Stimulated activated naive CD8-positive, alpha-beta T cell treated with anti-CD3 and anti-CD28 coated beads, Interleukin-15, Interleukin-2, amounts not matched to agents 100 U/mL and 50 U/mL, for 24 hours (primary cell): ENCODE results near the gene CATSPER4.
A peak's percentile ranks its signal among the peaks of the same experiment; 100 is the strongest.
"Not testable (repeated sequence)": the region's sequence is repeated elsewhere in the genome, so short reads cannot be mapped to it uniquely, and the experiment has no call there.

Experiments
- ATAC-seq: fragments of 150-1000 bp; cut with Tn5 transposase; one replicate; pipeline ENCODE4 v1.10.0; 2021
- DNase-seq: peaks from one replicate; pipeline ENCODE4 v3.0.0; 2021

The CATSPER4 gene

DNA sequence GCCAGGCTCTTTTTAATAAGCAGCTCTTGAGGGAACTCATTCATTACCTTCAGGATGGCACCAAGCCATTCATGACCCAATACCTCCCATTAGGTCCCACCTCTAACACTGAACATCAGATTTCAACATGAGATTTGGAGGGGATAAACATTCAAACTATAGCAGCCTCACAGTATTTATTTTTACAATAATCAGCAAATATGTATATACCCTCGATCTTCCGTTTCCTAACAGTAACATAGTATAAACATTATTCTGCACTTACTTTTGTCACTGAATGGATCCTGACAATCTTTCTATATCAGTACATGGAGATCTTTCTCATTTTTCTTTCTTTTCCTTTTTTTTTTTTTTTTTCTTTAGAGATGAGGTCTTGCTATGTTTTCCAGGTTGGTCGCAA is 5.4 kb downstream of the CATSPER4 start:
- ATAC-seq: no peak
- DNase-seq: no peak

DNA sequence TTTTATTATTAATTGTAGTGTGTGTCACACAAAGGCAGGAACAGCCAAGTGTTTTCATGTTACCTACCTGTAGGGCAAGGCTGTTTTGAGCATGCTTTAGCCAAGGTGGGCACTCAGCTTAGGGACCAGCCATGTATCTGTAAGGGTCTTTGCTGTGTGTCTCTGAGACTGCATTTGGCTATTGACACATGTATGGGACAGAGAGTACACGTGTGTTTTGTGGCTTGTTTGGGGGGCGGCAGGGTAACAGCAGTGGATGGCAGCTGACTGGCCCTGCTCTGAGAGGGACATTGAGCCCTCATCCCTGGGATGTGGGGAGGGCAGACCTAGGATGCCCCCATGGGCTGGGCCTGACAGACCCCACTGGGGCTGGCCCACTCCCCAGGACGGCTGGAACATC is 6.9 kb downstream of the CATSPER4 start:
- ATAC-seq (no peak), DNase-seq (no peak)

DNA sequence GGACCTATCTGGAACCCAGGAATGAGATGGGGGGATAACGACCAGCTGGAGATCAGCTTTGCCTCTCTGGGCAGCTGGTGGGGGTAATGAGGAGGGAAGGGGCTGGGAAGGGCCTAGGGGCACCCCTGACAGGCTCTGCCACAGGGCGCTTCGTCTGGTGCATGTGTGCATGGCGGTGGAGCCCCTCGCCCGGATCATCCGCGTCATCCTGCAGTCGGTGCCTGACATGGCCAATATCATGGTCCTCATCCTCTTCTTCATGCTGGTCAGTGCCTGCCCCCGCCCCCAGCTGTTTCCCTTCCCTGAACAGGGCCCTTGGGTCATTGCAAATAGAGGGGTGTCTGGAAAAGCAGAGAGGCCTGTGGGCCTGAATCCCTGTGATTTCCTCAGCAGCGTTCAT is 7.4 kb downstream of the CATSPER4 start:
- no peak for ATAC-seq
- DNase-seq: no peak

DNA sequence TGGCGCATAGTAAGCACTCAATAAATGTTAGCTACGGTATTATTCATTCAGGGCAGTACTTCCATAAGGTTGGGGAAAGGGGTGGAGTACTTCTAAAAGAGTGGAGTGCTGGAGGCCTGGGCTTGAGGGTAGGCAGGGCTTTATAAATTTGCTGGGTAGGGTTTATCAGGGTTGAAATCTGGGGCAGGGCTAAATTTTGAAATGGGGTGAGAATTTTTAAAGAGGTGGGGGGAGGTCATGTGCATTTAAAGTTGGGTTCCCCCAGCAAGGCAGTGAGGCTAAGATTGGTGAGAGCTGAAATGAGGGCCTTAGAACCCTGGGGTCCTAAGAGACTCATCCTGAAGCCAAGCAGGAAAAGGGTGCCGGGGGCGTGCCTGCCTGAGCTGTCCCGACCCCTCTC is 10.0 kb downstream of the CATSPER4 start:
- ATAC-seq: no peak
- no peak for DNase-seq

DNA sequence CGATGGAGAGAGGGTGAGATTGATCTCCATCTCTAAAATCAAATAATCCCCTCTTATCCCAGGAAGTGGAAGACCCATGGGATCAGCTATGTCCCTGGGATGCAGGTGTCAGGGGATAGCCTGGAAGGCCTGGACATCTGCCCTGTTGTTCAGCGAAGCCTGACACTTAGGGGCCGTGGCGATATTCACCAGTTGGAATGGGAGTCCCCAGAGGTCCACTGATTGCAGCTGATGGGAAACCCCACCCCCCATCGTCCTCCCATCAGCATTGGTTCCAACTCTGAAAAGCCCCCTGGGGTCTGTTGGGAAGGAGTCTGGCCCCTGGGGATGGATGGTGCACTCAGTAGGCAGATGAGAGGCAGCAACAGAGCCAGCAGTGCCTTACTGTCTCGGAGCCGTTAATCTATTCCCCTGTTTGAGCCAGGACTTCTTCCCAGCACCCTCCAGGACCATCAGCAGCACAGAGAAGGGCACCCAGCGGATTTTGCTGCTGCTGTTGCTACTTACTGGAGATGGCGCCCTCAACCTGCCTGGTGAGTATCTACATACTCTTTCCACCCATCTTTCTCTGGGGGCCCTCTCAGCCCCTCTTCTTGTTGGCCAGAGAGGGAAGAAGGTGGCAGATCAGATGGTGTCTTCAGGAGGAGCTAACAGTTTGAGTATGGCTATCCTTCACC is 13.4 kb downstream of the CATSPER4 start:
- ATAC-seq (no peak), DNase-seq (no peak)

DNA sequence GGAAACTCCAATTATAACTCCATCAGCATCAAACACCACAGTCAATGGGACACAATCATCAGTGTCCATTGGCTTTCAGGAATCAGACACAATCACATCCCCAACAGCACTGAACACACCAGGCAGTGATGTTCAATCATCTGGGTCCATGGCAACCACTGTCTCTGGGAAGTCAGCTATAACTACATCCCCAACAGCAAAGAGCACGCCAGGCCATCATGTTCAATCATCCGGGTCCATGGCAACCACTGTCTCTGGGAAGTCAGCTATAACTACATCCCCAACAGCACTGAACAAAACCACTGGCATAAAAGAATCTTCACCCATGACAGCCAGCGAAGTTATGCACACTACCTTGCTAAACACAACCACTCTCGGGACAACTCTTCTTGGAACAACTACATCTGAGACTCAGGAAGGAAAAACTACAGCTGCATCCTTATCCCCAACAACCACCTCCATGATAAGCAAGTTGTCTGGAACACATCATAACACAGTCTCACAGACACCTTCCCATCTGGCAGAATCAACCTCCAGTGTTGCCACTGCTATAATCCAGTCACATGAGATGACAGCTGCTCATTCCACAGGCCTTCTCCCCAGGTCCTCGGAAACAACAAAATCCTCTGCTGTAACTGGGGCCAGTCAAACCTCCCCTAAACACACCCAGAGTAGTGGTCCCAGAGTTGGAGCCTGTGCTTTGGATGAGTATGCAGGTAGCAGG is 19.9 kb downstream of the CATSPER4 start:
- ATAC-seq (no peak), DNase-seq (no peak)

DNA sequence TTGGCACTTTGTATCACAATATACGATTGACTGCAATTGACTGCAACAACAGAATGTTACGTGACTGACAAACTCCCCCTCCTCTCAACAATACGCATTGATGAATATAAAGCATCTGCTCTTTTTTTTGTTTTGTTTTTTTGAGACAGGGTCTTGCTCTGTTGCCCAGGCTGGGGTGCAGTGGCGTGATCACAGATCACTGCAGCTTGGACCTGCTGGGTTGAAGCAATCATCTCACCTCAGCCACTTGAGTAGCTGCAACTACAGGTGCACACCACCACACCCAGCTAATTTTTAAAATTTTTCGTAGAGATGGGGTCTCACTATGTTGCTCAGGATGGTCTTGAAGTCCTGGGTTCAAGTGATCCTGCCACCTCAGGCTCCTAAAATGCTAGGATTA is 22.3 kb downstream of the CATSPER4 start:
- no peak for DNase-seq
- ATAC-seq: no peak

DNA sequence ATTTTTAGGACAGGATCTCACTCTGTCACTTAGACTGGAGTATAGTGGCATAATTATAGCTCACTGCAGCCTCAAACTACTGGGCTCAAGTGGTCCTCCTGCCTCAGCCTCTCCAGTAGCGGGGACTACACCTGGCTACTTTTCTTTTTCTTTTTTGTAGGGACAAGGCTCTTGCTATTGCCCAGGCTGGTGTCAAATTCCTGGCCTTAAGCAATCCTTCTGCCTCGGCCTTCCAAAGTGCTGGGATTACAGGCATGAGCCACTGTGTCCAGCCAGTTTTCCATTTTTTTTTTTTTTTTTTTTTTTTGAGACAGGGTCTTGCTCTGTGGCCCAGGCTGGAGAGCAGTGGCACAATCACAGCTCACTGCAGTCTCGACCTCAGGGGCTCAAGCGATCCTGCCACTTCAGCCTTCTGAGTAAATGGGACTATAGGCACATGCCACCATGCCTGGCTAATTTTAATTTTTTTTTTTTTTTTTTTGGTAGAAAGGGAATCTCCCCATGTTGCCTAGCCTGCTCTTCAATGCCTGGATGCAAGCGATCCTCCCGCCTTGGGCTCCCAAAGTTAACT is 23.0 kb downstream of the CATSPER4 start:
- DNase-seq: no peak
- ATAC-seq: no peak

DNA sequence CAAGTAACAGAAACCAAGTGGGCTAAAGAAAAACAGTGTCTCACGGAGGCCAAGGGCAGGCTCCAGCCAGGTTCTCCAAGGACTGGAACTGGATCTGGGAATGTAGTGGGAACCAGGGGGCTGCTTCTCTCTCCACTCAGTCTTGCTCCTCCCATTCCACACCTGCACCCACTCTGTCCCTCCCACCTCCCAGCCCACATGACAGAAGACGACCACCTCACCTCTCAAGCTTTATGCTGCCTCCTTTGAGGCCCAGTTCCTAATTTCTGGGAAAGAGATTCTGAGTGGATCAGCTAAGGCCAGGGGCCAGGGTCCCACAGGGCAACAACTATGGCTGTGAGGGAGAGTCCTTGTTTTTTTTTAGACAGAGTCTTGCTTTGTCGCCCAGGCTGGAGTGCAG is 24.8 kb downstream of the CATSPER4 start:
- ATAC-seq: no peak

DNA sequence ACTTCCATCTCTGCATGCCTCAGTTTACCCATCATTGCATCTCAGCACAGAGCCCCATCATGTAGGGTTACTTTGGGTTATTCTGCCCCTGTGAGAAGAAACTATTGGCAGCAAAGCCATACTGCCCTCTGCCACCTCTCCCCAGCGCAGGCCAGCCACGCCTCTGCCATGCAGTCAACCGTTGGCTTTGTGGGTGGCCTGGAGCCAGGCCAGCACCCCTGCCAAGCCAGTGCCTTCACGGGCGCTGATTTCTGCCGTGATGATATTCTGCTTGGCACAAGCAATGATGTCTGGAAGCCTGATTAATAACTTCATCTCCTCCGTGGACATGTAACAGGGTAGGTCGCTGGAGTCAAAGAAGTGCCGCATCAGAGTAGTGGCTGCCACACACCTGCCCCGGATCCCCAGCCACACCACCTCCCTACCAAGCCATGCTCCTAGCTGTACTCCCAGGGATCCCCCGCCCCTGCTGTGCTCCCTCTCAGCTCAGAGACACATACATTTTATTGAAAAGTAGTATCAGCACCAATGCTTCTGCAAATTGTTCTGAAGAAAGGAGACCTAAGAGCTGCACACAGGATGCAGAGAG is 28.6 kb downstream of the CATSPER4 start:
- DNase-seq: no peak
- no peak for ATAC-seq

More for the DNA sequence above, 24.8 kb downstream of the CATSPER4 start:
- no peak for DNase-seq

DNA sequence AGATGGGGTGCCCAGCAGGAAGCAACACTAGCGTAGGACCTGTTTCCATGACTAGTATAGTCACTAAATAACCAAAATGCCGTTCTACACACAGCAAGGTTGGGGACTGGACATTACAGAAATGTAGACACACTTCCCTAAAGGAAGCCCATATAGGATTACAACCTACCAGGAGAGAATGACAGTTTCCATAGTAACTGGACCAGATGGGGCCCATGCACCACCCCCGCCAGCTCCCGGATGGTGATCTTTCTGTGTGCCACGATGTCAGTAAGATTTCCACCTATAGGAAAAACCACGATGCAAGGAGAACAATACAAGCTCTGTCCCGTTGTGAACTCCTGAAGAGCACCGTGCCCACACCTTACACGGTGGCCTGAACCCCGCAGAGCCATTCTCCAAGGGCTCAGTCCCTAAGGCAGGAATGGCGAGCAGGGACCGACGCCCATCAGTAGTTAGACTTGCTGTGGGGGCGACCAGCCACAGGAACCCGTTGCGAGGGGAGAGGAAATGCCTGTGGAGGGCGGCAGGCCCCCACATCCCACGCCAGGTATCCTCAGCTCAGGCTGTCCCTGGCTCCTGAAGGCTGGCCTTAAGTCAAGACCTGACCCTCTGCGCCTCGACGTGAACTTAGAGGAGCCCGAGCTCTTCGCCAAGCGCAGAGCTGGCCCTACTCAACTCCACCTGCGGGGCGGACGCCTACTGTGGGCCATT is 30.0 kb downstream of the CATSPER4 start:
- ATAC-seq: no peak
- no peak for DNase-seq

DNA sequence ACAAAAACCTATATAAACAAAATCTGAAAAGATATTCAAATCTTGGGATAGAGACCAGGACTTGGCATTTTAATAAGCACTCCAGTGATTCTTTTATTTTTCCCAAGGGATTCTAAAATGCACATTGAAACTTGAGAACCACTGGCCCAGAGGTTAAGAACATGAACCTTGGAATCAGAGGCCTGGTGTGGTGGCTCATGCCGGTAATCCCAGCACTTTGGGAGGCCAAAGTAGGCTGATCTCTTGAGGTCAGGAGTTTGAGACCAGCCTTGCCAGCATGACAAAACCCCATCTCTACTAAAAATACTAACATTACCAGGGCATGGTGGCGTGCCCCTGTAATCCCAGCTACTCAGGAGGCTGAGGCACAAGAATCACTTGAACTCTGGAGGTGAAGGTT is 30.7 kb downstream of the CATSPER4 start:
- ATAC-seq (no peak), DNase-seq (no peak)

DNA sequence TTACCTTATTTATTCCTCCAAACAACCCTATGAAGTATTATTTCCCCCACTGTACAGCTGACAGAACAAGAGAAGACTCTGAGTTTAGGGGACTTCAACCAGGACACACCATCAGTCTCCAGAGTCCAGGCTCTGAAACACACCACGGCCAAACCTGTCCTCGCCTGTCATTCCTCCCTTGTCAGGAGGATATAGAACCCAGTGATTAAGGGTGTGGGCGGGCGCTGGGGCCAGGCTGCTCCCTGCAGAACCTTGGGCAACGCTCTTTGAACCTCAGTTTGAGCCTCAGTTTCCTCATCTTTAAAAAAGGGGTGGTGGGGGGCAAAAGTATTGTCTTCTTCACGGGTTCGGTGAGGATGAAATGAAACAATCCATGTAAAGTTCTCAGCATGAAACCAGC is 34.2 kb downstream of the CATSPER4 start:
- ATAC-seq: no peak

DNA sequence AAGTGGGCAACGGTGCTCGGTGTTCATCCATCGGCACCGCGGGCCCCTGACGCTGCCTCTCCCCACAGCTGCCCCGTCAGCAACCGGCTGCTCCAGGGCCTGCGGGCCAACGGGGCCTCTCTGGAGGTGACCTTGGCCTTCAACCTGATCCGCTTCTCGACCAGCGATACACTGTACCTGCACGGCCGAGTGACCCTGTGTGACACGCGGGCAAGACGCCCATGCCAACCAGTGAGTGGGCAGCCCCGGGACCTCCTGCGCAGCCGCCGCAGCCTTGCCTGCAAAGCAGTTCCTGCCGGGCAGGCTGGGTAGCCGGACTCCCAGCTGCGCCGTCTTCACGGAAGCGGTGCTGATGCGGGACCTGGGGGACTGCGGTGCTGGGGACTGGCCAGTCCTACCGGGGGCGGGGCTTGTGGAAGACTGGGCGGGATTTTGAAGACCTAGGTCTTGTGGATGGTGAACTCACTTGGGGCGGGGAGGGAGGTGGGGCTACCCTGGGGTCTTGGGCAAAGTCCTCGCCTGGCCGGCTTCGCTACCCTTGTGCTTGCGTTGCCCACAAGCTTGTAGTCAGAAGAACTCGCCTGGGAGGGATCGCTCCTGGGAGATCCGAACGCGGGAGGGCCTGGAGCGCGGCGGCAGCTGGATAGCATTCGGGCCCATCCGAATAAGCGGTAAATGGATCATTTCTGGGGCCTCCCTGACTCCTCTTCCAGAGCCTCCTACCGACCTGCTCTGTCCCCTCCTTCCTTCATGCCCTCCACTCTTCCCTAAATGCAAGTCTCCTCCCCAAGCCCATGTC is 34.8 kb downstream of the CATSPER4 start:
- ATAC-seq: peak; percentile 49
- DNase-seq: peak; percentile 65

More for the DNA sequence above, 34.2 kb downstream of the CATSPER4 start:
- no peak for DNase-seq

DNA sequence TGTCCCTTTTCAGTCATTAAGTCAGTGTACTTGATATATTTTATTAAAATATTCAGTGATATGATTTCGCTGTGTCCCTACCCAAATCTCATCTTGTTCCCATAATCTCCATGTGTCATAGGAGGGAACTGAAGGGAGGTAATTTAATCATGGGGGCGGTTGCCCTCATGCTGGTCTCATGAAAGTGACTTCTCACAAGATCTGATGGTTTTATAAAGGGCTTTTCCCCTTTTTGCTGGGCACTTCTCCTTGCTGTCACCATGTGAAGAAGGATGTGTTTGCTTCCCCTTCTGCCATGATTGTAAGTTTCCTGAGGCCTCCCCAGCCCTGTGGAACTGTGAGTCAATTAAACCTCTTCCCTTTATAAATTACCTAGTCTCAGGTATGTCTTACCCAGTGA is 40.3 kb downstream of the CATSPER4 start:
- not testable (repeated sequence) for DNase-seq, ATAC-seq

DNA sequence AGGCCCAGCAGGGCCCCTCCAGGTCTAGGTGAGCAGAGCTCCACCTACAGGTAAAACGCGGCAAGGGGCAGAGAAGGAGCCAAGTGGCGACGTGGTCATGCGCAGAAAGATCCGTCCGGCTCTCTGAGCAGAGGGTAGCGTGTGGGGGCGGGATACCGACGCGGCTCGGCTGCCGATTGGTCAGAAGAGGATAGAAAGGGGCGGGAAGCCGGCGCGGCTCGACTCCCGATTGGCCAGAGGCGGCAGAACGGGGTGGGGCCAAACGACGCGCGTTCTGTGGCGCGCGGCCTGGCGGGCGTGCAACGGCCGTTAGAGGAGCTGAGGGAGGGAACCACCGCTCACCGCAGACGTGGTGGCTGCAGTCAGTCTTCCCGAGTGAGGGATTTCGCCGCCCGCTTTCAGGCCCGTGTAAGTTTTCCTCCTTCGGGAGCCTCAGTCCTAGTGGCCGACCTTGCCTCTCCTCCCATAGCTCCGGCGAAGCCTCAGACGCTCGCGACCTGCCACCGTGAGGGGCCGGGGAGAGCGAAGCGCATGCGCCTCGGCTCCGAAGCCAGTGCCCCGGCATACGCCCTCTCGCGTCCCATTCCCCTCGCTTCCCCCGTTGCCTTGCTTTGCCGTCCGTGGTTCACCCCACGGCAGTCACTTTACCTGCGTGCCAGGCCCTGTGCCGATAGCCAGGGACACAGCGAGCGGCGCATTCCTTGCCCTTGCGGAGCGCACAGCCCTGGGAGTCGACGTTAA is 43.7 kb downstream of the CATSPER4 start, which contains the start of gene CEP85:
TSS of gene CEP85 (plus strand) at position 298 of the 741 bp plus-strand sequence. CDS start 5,584 bp downstream, outside the sequence.
- ATAC-seq: peak; percentile 95
- DNase-seq: peak; percentile 99

DNA sequence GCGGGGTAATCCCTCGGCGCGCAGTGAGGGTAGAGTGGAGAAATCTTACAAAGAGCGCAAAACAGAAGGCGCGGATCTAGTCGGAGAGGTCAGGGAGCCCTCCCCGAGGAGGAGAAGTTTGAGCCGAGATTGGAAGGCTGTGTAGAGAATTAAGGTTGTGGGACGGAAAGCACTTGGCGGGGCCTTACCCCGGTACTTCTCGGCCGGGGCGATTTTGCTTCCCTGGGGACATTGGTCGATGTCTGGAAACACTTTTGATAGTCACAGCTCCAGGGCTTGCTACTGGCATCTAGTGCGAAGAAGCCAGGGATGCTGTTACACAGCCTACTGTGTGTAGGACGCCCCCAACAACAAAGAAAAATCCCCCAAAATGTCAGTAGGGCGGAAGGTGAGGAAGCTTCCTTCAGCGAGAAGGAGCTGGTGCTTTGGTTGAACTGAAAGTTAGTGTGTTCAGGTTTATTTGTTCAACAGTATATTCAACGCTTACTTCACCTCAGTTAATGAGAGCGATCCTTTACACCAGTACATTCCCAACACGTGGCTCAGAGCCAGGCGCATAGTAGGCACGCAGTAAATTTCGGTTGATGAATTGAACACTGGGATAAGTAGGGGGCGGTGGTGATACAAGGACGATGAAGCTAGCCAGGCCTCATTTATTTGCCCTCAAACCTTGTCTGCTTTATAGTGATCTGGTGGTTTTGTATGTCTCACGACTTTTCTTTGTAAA is 44.4 kb downstream of the CATSPER4 start:
- DNase-seq: peak; percentile 23
- no peak for ATAC-seq

DNA sequence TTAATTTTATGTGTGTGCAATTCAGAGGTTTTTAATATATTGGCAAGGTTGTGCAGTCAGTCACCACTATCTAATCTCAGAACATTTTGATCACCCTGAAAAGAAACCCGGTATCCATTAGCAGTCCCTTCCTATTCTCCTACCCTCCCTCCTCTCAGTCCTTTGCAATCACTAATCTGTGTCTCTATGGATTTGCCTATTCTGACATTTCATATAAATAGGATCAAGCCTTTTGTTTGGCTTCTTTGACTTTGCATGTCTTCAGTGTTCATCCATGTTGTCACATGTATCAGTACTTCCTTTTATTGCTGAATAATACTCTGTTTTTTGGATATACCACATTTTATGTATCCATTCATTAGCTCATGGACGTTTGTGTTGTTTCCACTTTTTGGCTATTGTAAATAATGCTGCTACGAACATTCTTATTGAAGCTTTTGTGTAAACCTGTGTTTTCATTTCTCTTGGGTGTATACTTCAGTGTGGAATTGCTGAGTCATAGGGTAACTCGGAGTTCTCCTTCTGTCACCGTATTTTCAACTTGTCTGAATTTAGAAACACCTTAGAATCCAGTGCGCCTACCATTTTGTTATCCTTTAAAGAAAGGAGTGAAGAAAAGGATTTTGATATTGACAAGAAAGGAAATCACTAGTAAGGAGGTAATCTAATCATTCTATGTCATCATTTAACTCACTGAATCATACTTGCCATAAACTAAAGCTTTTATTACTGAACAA is 47.0 kb downstream of the CATSPER4 start:
- no peak for DNase-seq
- ATAC-seq: no peak

DNA sequence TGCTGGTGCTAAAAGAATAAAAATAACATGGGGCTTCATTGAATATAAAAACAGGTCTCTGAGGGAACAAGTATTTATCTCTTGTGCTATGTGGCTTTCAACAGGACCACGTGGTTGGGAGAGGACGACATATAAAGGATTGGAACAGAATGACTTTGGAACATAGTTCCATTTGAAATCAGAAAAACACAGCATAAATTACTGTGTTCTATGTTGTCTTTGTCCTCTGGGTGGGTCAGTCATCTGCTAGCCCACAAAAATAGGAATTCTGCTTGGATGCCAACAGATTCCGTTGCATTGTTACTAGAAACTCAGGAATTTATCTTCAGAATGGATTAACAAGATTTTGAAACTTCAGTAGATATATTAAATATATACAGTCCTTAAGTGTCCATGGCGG is 49.5 kb downstream of the CATSPER4 start:
- no peak for DNase-seq
- no peak for ATAC-seq
